ENCODE results near the gene NUBP2. TPM values are rescaled to one million over a fixed set of nuclear protein-coding genes. Genes with fewer than 3 reads are reported as not detected.
A peak's percentile ranks its signal among the peaks of the same experiment; 100 is the strongest.

The NUBP2 gene
- total RNA-seq, 1 donor from 2014 or later, result 49.8 TPM

- Mint-ChIP-seq H3K27me3 (ENCODE audit: unreplicated experiment) (peaks cover 2% of the 10 kb centered on the region), H3K9me3 (ENCODE audit: unreplicated experiment) (no peaks in the 10 kb centered on the region), H3K27ac (ENCODE audit: unreplicated experiment) (no peak overlapping the region), H3K4me1 (ENCODE audit: unreplicated experiment) (peaks cover 2% of the 10 kb centered on the region), H3K4me3 (ENCODE audit: unreplicated experiment) (peak overlapping the region; percentile 7), H3K36me3 (ENCODE audit: low read depth, unreplicated experiment) (peaks cover 9% of the 10 kb centered on the region)
- no peak for DNase-seq (ENCODE audit: low spot score)
- TF ChIP-seq CTCF (IDR thresholded peaks at IDR 0.05; ENCODE audit: unreplicated experiment), result no peak
These were observed 41.8 kb upstream of the NUBP2 start for GRCh38 chr16:1740781-1741490.

GRCh38 chr16:1741553-1742165 is 41.1 kb upstream of the NUBP2 start:
- no peak overlapping the region for H3K4me3 Mint-ChIP-seq (ENCODE audit: unreplicated experiment)
- DNase-seq (ENCODE audit: low spot score), result no peak
- H3K27ac Mint-ChIP-seq (ENCODE audit: unreplicated experiment), result no peak overlapping the region
- peaks cover 9% of the 10 kb centered on the region for H3K36me3 Mint-ChIP-seq (ENCODE audit: low read depth, unreplicated experiment)
- H3K27me3 Mint-ChIP-seq (ENCODE audit: unreplicated experiment), result peaks cover 2% of the 10 kb centered on the region
- H3K9me3 Mint-ChIP-seq (ENCODE audit: unreplicated experiment), result no peaks in the 10 kb centered on the region
- TF ChIP-seq CTCF (IDR thresholded peaks at IDR 0.05; ENCODE audit: unreplicated experiment), result no peak
- H3K4me1 Mint-ChIP-seq (ENCODE audit: unreplicated experiment), result peaks cover 2% of the 10 kb centered on the region

- no peaks in the 10 kb centered on the region for H3K9me3 Mint-ChIP-seq (ENCODE audit: unreplicated experiment)
- no peak overlapping the region for H3K27ac Mint-ChIP-seq (ENCODE audit: unreplicated experiment)
- DNase-seq (ENCODE audit: low spot score), result no peak
- H3K27me3 Mint-ChIP-seq (ENCODE audit: unreplicated experiment), result peaks cover 5% of the 10 kb centered on the region
- no peak for TF ChIP-seq CTCF (IDR thresholded peaks at IDR 0.05; ENCODE audit: unreplicated experiment)
- peaks cover 9% of the 10 kb centered on the region for H3K36me3 Mint-ChIP-seq (ENCODE audit: low read depth, unreplicated experiment)
- no peak overlapping the region for H3K4me3 Mint-ChIP-seq (ENCODE audit: unreplicated experiment)
- peaks cover 2% of the 10 kb centered on the region for H3K4me1 Mint-ChIP-seq (ENCODE audit: unreplicated experiment)
These were observed 39.1 kb upstream of the NUBP2 start for GRCh38 chr16:1743376-1744337.

- Mint-ChIP-seq H3K27me3 (ENCODE audit: unreplicated experiment) (peaks cover 5% of the 10 kb centered on the region), H3K4me1 (ENCODE audit: unreplicated experiment) (peaks cover 2% of the 10 kb centered on the region), H3K36me3 (ENCODE audit: low read depth, unreplicated experiment) (peaks cover 9% of the 10 kb centered on the region), H3K27ac (ENCODE audit: unreplicated experiment) (peak overlapping the region; percentile 16), H3K4me3 (ENCODE audit: unreplicated experiment) (peak overlapping the region; percentile 76), H3K9me3 (ENCODE audit: unreplicated experiment) (no peaks in the 10 kb centered on the region)
- DNase-seq (ENCODE audit: low spot score), result no peak
- TF ChIP-seq CTCF (IDR thresholded peaks at IDR 0.05; ENCODE audit: unreplicated experiment), result no peak
These were observed 38.4 kb upstream of the NUBP2 start for GRCh38 chr16:1744338-1744840.

Data from endothelial cell (in vitro differentiated cells).